Activated T-cell treated with anti-CD3 and anti-CD28 coated beads, Interleukin-2, amount 50 U/mL, for 48 hours (primary cell): ENCODE data around the gene PIGX.

ENCODE experiments used
- DNase-seq, 2 experiments: peaks; one replicate each; pipeline ENCODE4 v3.0.0-alpha.2; 2020

Gene PIGX

DNA sequence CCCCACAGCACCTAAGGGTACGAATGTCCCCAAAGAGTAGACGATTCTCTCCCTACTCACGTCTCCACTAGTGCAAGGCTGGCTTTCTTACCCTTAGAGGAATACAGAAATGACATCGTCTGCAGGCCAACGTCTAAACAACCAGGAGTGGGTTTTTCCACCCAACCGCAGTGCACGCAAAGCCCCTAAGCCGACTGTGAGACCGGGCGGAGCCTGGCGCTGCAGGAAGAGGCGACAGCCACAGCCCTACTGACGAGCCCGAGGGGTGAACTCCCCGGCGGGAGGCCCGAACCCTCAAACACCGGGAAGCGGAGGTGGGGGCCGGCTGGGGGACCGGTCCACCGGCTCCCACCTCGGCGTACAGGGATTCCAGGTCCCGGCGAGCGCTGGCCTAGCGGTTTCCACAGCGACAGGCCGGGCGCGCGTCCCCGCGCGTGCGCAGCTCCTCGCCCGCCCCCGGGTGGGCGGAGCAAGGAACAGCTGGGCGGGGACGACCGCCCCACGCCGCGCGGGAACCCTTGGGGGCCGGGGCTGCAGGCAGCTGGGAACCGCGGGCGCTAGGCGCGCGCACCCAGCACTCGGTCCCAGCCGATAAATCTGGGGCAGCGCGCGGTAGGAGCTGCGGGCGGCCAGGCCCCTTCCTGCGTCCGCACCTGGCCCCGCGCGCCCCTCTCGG lies at the start of gene PIGX, which contains the start of gene CEP19:
TSS of gene PIGX (plus strand) at position 540 of the 676 bp plus-strand sequence.
TSS of gene CEP19 (minus strand) at position 413 of the 676 bp plus-strand sequence. CDS start 3,593 bp downstream, outside the sequence.
- peak; percentile 93 to 95 for DNase-seq

DNA sequence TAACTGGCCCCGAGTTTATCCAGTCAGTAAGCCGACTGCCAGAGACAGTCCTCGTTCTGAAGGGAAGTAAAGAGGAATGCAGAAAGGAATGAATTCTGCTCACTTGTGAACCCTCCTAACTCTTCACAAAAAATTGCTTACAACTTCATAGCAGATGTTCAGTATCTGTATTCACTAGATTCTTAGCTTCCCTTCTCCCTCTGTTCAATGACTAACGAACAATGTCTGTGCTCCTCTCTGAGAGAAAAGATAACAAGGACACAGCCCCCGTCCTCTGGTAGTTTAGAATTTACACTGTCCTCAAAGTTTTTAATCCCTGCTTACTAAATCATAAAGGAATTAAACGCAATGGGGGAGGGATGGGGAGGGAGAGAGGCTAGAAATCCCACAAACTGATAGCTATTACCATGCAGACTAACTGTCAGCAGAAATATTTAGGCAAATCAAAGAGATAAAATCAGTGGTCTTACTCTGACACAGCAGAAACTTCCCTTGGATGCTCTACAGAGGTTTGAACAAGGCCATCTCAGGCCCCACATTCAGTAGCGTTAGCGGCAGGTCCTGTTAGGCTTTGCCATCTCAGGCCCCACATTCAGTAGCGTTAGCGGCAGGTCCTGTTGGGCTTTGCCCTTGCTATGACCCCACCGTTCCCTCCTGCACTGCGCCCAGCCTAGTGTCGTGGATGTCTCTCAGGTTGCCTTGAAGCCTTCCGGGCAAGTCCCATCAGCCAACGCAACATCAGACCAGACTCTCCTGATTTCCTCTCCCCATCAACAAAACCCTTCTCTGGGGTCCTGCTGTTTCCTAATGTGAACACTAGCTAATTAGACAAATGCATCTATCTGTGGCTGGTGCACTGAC lies 49.2 kb upstream of the PIGX start:
- no peak for DNase-seq

DNA sequence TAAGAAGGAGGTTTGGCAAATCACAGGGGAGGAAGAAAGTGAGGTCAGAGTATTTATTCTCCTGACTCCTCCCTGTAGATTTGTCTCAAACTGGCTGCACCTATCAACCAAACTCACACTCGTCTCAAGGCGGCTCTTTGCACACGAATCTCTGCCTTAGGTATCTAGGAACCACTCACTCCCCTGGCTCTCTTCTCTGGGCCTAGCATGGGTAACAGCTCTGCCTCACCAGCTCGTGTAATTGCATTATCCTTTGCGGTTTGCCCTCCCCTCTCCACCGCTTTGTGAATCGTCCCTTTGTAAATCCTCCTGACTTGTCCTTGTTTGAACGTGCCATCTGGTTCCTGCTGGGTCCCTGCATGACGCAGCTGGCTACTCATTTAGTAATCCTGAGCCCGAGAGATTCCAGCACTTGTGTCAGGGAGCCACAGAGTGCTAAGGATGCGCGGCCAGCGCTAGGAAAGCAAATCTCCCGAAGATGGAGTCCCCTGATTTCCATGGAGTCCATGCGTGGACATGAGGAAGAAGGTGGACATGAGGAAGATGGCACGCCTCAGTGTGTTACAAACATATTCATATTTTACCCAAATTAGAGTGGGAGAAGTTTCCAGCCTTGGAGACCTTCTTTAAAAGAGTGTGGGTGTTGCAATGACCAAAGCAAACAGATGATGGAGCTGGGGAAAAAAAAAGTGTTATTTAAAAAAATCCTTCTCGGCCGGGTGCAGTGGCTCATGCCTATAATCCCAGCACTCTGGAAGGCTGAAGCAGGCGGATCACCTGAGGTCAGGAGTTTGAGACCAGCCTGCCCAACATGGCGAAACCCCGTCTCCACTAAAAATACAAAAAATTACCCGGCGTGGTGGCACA lies 45.9 kb upstream of the PIGX start:
- no peak for DNase-seq

DNA sequence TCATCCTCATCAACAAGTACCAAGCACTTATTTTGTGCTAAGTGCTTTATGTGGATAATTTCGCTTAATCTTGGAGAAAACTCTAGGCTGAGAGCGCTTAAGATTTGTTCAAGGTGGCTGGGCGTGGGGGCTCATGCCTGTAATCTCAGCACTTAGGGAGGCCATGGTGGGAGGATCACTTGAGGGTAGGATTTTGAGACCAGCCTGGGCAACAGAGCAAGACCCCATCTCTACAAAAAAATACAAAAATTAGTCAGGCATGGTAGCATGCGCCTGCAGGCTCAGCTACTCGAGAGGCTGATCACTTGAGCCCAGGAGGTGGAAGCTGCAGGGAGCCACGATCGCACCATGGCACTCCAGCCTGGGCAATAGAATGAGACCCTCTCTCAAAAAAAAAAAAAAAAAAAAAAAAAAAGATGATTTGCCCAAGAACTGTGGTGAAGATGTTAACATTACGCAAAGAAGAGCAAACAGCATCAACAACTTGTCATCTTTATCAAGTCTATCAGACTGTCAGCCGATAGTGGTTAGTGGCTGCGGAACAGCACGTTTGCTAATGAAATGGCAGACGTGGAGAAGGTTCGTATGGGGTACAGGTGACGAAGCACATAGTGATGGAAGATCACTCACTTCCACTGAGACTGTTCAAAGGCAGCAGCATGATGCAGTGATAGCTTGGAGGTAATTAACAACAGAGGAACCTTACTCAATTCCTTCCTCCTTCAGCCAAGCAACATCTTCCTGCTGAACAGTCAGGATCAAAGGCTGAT lies 44.9 kb upstream of the PIGX start:
- DNase-seq: no peak

DNA sequence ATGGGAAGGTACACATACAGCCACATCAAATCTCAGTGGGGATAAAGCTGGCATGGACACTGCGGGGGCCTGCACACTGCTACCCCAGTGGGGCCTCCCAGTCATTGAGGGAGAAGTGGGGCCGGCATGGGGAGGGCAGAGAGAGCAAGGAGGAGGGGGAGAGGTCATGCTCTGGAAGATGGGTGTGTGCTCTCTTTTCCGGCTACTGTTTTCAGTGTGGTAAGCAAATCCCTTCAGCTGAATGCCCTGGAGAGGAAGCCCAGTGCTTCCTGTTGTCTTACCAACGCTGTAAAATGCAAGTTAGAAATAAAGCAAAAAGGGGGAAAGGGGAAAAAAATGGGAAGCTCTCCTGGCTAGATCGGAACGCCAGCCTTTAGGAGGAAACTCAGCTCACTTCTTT lies 41.8 kb upstream of the PIGX start:
- no peak for DNase-seq

DNA sequence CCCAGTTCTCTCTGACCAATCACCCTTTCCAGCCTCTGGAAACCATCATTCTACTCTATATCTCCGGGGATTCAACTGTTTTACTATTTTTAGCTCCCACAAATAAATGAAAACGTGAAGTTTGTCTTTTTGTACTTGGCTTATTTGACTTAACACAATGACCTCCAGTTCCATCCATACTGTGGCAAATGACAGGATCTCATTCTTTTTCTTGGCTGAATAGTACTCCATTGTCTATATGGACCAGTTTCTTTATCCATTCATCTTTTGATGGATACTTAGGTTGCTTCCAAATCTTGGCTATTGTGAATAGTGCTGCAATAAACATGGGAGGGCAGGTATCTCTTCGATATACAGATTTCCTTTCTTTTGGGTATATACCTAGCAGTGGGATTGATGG lies 38.5 kb upstream of the PIGX start:
- no peak for DNase-seq

DNA sequence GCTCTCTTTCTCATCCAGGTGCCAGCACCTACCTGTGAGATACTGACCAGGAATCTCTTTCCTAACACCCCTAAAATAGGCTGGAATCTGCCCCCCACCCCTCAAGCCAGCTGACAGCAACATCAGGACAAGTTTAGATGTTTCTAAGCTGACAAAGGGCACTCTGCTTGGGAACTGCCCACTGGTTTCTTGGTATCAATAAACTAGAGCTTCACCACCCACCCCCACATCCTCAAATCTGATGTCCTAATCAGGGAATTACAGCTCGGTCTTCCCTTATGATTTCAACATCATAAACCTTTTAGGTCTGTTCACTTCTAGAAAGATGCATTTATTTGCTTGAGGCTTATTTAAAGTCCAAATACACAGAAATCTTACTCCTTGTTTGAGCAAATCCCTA lies 34.8 kb upstream of the PIGX start:
- DNase-seq: no peak

DNA sequence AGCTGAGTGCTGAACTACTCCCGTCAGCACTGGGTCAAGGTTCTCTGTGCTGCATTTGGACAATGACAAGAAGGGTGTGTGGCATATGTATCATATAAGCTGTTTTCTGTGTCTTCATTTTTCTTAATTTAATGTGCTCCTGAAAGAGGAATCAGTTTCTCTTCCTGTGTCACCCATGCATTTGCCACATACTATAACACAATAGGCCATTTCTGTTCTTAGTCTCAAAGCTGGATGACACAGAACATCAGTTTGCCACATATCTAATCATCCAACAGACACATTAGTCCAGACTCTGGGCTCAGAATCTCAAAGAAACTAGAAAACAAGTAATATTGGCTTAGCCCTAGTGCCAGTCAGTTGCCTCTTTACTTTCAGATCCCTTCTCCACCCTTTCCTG lies 34.2 kb upstream of the PIGX start:
- no peak for DNase-seq

DNA sequence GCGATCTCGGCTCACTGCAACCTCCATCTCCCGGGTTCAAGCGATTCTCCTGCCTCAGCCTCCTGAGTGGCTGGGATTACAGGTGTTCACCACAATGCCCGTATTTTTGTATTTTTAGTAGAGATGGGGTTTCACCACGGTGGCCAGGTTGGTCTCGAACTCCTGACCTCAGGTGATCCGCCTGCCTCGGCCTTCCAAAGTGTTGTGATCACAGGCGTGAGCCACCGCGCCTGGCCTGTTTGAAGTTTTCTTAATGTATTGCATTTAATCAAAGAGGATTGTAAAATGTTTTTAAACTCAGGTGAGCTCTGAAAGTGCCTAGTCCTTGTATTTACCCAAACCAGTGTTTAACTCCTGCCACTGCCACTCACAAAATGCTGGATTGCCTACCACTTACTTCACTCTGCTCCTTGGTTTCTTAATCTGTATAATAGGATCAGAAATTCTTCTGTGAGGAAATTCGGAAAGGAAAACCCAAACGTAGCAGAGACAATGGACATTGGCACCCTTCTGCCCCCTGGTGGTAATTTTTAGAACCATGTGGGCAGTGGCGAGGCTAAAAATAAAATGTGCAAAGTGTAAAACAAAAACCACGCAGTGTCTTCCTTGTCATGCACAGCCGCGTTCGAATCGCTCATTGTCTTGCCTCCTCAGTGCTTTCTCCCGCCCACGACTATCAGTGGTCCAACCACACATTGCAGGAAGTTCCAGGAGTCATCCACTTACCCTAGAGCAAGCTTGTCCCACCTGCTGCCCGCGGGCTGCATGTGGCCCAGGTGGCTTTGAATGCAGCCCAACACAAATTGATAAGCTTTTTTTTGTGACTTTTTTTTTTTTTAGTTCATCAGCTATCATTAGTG lies 27.4 kb upstream of the PIGX start:
- peak; percentile 79 for DNase-seq

DNA sequence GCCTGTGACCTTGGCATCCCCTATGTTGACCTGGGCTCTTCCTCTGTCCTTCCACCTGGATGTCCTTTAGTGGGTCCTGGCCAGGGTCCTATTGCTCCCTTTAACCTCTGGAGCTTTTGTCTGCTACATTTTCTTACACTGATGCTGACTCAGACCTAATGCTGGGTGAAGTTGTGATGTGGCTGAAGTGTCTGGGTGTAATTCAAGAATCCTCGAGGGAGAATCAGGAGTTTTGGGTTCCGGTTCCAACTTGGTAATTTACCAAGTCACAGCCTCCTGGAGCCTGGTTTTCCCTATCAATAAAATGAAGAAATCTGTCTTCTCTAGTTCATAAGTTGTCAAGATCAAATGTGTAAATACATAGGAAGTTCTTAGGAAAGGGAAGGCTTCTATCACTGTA lies 25.7 kb upstream of the PIGX start:
- no peak for DNase-seq

DNA sequence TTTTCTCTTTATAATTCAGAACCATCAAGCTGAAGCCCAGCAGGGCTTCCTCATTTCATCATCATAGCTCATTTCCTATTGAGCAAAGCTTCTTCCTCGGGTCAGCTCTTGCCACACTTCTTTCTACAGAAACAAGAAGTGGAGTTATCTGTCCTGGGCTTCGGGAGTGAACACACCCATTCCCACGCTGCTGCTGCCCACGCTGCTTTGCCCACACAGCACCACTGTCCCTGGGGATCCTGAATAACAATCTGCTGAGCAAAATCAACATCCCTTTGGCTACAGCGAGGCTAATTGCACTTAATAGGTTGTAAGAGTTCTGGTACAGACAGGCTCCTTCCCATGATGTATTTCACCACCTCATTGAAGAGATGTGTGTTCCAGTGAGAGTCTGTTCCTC lies 23.8 kb upstream of the PIGX start:
- no peak for DNase-seq

DNA sequence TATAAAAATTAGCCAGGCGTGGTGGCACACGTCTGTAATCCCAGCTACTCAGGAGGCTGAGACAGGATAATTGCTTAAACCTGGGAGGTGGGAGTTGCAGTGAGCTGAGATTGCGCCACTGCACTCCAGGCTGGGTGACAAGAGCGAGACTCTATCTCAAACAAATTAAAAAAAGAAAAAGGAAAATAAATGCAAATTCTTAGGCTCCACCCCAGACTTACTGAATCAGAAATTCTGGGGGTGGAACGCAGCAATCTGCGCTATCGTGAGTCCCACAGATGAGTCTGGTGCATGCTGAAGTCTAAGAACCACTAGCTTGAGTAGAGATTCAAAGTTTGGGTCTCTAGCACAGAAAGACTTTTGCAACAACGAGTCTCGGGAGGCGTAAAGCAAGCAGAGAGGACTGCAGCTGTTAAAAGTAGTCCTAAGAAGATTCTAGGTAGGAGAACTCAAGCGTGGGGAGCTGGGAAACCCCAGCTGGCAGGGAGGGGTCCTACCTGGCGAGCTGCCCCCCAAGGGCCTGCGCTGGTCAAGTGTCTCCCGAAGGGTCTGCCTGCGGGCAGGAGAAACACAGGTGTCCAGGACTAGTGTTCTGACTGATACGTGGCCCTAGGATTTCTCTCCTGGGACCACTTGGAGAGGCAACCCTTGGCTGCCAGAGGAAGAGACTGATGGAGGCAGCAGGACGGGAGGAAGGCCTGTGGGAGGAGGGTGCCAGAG lies 22.1 kb upstream of the PIGX start:
- no peak for DNase-seq

DNA sequence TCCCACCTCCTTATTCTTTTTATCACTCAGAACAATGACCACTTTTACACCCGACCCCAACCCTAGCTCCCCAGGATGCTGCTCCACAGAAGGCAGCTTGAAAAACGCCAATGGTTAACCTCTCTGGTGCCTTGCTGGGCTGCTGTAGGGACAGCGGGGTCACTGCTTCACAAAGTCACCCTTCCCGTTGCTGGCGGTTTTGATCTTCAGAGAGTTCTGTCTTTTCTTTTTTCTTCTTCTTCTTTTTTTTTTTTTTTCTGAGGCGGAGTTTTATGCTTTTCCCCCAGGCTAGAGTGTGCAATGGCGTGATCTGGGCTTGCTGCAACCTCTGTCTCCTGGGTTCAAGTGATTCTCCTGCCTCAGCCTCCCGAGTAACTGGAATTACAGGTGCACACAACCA lies 20.8 kb upstream of the PIGX start:
- no peak for DNase-seq

DNA sequence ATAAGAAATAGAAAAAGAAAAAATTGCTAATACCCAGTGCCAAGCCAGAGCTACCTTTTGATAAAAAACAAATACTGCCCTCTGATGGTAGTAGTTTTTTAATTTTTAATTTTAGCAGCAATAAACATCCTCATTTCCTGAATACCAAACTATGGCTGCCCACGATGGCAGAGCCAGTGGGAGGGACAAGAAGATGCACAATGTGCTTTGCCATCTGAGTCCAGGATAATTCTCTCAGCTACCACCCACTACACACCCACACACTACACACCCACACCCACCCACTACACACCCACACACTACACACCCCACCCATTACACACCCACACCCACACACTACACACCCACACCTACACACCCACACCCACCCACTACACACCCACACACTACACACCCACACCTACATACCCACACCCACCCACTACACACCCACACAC lies 18.0 kb upstream of the PIGX start:
- DNase-seq: peak; percentile 25 to 34

DNA sequence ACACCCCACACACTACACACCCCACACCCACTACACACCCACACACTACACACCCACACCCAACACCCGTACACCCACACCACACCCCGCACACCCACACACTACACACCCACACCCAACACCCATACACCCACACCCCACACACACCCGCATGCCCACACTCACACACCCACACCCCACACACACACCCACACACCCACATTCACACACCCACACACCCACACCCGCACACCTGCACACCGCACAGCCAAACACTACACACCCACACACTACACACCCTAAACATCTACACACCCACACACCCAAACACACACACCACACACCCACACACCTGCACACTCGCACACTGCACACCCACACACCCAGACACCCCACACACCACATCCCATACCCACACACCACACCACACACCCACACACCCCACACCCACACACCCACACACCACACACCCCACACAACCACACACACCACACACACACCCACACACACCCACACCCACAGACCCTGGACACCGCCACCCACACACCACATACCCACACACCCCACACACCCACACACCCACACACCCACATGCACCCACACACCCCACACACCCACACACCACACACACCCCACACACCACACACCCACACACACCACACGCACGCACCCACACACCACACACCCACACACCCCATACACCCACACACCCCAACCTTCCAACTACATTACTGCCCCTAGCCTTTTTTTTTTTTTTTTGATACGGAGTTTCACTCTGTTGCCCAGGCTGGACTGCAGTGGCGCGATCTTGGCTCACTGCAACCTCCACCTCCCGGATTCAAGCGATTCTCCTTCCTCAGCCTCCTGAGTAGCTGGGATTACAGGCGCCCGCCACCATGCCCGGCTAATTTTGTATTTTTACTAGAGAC lies 17.0 kb upstream of the PIGX start:
- DNase-seq: peak; percentile 34 to 37

DNA sequence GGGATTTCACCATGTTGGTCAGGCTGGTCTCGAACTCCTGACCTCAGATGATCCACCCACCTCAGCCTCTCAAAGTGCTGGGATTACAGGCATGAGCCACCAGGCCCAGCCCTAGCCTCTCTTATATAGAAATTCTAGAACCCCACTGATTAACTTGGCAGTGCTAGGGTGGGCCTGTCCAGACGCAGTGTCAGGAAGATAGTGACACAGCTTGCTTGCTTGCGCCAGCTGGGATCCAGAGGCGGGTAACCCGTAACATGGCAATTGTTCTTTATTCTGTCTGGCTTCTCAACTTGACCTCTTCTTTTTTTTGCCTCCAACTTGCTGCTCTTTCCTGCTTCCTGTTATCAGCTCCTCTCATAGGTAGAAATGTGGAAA lies 16.3 kb upstream of the PIGX start:
- DNase-seq: no peak

DNA sequence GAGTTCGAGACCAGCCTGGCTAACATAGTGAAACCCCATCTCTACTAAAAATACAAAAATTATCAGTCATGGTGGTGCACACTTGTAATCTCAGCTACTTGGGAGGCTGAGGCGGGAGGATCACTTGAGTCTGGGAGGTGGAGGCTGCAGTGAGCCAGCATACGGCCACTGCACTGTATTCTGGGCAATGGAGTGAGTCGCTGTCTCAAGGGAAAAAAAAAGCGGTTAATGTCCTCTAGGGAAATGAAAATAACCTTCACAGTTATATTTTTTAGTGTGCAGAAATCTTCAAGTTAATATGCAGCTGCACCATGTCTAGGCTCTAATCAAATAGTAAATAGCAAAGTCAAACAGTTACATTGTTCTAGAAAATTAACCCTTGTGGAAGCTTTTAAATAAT lies 14.9 kb upstream of the PIGX start:
- no peak for DNase-seq

DNA sequence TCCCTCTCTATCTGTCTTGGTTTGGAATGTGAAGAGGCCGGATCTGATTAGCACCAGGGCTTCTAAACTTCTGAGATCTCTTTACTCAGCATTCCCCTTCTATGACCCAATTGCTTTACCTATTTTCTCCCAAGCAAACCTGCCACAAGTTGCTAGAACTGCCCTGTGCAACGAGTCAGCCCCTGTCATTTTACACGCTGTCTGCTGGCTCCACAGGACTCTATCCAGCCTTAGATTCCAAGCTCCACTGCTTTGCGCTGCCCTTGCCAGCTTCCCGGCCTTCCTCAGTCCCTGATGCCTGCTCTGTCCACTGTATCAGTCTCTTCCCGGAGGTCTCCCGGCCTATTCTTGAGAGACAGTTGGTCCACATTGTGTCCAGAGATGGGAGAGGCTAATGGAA lies 12.4 kb upstream of the PIGX start:
- no peak for DNase-seq

DNA sequence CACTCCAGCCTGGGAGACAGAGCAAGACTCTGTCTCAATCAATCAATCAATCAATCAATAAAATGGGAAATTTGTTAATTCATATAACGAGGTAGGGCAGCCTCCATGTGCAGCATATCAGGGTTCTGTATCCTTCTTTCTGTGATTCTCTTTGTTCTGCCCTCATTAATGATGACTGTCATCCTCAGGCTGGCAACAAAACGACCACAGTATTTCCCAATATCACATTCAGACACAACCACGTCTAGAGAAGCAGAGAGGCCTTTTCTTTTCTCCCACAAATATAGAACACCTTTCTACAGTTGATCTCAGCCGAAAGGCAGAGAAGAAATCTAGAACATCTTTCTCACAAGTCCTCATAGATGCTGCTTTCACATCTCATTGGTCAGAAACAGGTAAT lies 11.4 kb upstream of the PIGX start:
- DNase-seq: no peak

DNA sequence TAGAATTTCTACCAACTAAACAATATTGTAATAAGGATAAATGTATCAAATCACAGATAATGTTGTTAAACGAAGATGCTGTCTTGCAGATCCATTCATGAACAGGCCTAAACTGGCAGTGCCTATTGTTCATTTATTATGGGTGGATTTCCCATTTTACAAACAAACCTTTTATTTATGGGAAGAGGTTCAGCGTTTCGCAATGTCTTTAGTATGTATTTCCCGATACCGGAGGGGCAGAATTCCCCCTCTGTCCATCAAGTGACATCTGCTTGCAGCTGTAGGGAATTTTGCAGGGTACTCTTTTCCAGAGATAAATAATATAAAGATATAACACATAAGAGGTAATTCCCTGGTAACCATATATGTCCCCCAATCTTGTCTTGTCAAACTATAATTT lies 5.8 kb upstream of the PIGX start:
- no peak for DNase-seq
